Astrocyte (in vitro differentiated cells and primary cell): ENCODE data around the gene GID8.

Experiments
- EZH2 ChIP-seq: IDR thresholded peaks from 2 replicates; pipeline ENCODE4 v1.6.1; 2012; ENCODE audit warnings: mild to moderate bottlenecking, low read length, inconsistent platforms; ENCODE audit not compliant: insufficient read depth
- TF ChIP-seq, protein P1 (sequence below): IDR thresholded peaks from 2 replicates; pipeline ENCODE4 v1.5.1; 2011; ENCODE audit warnings: low read depth, mild to moderate bottlenecking, inconsistent platforms, low read length, moderate library complexity; ENCODE audit not compliant: insufficient read depth

DNA sequence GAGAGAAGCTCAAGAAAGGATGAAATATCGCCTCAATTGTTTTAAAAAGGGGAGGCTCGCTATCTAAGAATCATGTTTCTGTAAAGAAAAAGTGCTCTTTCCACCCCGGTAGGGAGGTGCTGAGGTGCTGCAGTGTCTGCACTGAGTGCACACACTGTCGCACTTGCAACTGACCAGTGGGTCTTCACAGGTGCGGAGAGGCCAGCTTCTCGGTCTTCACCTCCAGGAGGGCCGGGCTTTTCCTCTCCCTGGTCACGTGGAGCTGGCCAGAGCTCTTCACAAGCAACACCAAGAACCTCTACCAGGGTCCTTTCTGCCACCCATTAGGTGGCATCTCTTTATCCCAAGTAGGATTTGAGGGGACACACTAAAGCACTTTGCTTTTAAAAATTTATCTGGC, 48.5 kb upstream of the GID8 start:
- no peak for TF ChIP-seq EZH2
- TF ChIP-seq, protein P1, sequence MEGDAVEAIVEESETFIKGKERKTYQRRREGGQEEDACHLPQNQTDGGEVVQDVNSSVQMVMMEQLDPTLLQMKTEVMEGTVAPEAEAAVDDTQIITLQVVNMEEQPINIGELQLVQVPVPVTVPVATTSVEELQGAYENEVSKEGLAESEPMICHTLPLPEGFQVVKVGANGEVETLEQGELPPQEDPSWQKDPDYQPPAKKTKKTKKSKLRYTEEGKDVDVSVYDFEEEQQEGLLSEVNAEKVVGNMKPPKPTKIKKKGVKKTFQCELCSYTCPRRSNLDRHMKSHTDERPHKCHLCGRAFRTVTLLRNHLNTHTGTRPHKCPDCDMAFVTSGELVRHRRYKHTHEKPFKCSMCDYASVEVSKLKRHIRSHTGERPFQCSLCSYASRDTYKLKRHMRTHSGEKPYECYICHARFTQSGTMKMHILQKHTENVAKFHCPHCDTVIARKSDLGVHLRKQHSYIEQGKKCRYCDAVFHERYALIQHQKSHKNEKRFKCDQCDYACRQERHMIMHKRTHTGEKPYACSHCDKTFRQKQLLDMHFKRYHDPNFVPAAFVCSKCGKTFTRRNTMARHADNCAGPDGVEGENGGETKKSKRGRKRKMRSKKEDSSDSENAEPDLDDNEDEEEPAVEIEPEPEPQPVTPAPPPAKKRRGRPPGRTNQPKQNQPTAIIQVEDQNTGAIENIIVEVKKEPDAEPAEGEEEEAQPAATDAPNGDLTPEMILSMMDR, result no peak
